T-helper 22 cell (primary cell): ENCODE data around the gene FAM98A.

Experiments used
- DNase-seq: peaks from one replicate; pipeline ENCODE4 v3.0.0-alpha.2; 2020; ENCODE audit warnings: low read depth

Gene FAM98A

DNA sequence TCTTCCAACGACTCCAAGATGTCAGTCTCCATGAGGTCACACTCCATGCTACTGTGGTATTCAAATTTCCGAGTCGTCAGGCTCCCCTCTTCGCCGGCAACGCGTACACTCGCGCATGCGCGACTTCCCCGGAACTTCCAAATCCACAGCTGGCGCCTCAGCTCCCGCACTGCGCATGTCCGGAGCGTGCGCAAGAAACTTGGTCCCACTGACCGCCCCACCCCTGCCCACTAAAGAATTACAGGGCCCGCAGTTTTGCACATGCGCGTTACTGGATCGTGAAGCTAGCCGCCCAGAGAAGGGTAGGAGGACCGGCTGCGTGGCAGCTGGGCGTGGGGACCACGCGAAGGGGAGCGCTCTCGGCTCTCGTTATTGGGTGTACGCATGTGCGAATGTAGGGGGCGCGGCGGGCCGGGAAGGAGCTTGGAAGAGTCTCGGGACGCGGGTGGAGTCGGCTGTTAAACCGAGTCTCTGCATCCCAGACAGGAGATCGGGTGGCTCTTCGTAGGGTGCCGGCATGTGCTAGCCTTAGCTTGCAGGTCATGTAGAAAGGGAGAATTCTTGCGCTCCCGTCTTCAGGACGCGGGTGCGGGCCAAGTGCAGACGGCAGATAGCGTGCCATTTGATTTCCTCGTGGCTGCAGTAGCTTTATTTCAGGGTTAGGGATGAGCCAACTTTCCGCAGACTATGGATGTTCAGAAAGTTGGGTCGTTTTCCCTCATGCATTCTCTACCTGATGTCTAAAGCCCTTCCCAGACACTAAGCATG is at the start of gene FAM98A:
Gene FAM98A, minus strand, starts transcription at position 125 of the 768 bp plus-strand sequence. Its CDS starts 78 bp downstream, at position 47.
- DNase-seq = peak; percentile 98

DNA sequence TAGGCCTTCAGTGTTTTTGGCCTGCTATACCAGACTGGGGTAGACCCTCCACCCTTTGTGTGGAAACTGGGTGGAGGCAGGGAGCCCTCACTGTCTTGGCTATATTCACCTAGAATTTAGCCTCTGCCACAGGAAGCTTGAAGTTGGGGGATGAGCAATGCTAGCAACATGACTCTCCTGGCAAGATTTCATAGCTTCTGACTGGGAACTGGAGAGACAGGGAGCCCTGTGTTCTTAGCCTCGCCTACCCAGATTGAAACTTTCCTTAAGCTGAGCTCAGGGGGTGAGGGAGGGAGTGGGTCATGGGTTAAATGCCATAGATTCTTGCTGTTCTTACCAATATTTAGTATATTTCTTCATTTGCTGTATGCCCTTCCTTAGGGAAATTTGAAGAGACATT is 46.8 kb upstream of the FAM98A start:
- no peak for DNase-seq

DNA sequence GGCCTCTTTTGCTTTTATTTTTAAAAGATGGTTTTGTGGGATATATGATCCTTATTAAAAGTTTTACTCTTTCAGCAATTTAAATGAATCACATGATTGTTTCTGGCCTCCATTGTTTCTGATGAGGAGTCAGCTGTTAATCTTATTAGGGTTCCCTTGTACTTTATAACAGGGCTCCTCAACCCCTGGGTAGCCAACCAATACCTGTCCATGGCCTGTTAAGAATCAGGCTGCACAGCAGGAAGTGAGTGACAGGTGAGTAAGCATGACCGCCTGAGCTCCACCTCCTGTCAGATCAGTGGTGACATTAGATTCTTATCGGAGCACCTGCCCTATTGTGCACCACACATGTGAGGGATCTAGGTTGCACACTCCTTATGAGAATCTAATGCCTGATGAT is 45.1 kb upstream of the FAM98A start:
- DNase-seq = no peak

DNA sequence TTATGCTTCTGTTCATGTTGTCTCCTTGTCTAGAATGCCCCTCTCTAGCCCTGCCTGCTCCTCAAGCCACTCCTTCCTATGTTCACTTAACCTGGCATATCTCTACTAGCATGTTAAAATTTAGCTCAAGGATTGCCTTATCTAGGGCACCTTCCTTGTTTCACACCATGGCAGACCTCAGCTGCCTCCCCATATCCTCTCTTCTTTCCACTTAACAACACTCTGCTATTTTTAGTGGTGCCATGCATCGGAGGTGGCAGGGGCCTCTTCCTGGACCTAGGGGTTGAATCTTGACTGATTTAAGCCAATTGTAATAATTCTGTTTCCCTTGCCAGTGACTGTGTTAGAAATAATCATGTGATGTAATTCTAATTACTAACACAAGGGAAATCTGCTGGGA is 36.9 kb upstream of the FAM98A start:
- no peak for DNase-seq

- no peak for DNase-seq
Measured at GRCh38 chr2:33634261-33634910, 35.3 kb upstream of the FAM98A start.

- no peak for DNase-seq
Measured at GRCh38 chr2:33633315-33633714, 34.2 kb upstream of the FAM98A start.

- DNase-seq = no peak
Measured at GRCh38 chr2:33632831-33633230, 33.7 kb upstream of the FAM98A start.

DNA sequence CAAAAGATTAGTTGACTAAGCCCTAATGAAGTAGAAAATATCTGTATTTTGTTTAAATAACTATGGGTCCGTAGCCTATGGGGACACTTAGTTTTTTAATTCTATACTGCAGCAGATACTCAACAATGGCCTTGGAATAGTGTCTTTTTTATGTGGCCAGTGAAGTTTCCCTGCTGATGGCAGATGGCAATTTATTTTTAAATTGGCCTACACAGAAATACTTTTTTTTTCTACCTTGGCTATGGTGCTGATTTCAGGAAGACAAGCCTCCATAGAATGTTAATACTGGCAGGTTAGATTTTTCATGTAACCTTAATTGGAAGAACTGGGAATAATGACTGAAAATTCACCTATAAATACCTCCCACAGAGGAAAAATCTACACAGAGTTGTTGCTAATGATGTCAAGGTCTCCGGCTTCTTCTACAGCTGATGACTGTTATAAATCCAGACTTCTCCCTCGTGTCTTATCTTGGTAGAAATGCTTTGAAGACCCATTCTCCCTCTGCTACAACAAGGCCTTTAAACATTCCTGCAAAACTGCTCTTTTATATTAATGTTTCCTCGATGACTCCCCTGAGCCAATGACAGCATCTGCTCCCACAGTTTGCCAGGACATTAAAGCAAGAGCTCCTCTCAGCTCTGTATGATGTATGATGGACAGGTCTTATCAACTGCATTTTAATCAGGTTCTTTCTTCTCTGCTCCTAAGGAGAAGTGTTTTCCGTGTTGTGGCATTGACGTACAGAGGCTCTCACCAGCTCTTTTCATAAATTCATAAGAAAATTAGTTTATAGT is 29.1 kb upstream of the FAM98A start:
- no peak for DNase-seq

- DNase-seq = no peak
Measured at GRCh38 chr2:33619028-33619427, 19.9 kb upstream of the FAM98A start.

- DNase-seq = no peak
Measured at GRCh38 chr2:33617989-33618388, 18.9 kb upstream of the FAM98A start.

DNA sequence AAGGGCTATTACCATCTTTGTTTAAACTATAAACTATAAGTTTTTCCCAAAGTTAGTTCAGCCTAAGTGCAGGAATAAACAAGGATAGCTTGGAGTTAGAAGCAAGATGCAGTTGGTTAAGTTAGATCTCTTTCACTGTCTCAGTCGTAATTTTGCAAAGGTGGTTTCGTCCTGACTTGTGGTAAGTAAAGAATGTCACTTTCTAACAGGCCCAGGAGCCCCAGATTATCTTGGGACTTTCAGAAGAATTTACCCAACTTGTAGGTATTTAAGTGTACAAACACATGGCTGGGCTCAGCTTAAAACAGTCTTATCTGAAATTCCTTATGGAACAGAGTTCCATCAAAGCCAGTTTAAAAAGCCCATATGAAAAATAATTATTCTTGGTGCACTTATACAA is 18.3 kb upstream of the FAM98A start:
- no peak for DNase-seq

DNA sequence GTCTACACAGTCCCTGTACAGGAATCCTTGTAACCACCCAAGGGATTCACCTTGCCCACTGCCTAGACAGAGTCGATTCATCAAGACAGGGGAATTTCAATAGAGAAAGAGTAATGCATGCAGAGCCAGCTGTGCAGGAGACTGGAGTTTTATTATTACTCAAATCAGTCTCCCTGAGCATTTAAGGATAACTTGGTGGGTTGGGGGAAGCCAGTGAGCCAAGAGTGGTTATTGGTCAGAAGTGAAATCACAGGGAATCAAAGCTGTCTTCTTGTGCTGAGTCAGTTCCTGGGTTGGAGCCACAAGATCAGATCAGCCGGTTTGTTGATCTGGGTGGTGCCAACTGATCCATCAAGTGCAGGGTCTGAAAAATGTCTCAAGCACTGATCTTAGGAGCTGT is 17.8 kb upstream of the FAM98A start:
- DNase-seq = no peak

- DNase-seq = no peak
Measured at GRCh38 chr2:33614190-33614589, 15.1 kb upstream of the FAM98A start.

DNA sequence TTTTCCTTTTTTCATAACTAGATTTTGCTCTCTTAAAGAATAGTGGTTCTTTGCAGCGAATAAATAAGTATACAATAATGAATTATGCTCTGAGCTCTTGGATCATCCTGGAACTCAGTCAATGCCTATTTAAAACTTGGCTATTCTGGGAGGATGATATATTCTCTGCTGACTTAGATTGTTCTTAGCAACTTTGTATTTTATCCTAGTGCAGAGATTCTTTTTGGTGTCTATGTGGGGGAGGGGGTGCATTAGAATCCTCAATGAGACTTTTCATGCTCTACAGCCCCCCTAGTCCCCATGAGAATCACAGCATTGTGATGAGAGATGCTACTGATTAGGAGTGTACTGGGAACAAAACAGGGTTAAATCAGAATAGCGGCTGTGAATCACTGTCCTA is 8.8 kb upstream of the FAM98A start:
- no peak for DNase-seq

GRCh38 chr2:33607251-33607721 is 8.2 kb upstream of the FAM98A start:
- no peak for DNase-seq

DNA sequence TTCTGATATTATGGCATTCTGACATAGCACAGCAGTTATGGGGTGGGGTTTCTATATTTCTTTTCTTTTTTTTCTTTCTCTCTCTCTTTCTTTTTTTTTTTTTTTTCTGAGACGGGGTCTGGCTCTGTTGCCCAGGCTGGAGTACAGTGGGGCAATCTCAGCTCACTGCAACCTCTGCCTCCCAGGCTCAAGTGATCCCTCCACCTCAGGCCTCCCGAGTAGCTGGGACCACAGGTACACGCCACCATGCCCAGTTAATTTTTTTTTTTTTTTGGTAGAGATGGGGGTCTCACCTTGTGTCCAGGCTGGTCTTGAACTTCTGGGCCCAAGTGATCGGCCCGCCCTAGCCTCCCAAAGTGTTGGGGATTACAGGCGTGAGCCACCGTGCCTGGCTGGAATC is 7.5 kb upstream of the FAM98A start:
- DNase-seq = no peak

DNA sequence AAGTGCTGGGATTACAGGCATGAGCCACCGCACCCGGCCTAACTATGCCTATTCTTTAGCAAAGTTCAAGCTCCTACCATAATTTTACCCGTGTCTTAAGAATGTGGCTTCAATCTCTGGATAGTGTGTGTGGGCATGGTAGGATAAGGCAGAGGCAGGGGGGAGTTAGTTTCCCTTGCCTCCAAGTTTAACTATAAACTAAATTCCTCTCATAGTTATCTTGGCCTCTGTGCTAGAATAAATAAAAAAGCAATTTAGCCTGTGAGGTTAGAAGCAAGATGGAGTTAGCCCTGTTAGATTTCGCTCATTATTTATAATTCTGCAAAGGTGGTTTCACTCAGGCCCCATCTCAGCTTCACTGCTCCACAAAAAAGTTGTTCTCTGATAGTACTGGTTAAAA is 7.0 kb upstream of the FAM98A start:
- DNase-seq = no peak

DNA sequence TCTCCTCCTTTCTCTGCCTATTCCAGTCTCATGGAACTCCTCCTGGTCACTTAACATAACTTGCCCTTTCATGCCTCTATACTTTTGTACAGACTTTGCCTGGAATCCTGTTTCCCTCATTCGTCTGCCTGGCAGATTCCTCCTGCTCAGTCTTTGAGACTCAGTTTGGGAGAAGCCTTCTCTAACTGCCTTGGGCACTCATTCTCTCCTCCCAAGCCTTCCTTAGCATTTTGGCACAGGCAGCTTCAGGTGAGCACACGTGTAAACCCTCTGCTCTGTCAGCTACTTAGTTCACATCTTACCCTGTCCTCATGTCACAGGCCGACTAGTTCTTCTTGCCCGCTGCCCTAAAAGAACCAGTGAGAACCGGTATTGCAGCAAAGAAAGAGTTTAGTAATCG is 6.0 kb upstream of the FAM98A start:
- no peak for DNase-seq

DNA sequence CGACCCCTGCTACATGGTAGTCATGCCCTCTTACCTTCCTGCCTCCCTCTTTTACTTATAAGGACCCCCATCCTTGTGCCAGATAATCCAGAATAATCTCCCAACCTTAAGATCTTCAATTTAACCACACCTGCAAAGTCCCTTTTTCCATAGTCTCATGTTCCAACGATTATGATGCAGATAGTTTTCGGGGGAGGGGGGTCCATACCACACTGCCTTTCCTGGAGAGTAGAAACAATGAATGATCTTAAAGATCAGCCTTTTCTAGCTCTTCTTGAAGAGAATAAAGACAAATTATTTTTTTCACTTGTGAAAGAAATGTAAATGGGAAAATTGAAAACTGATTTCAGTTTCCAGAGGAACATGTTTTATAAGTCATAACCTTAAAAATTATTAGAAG is 4.3 kb upstream of the FAM98A start:
- DNase-seq = no peak

- no peak for DNase-seq
Measured at GRCh38 chr2:33602201-33602830, 3.2 kb upstream of the FAM98A start.

- no peak for DNase-seq
Measured at GRCh38 chr2:33599943-33600192, 769 bp upstream of the FAM98A start.

DNA sequence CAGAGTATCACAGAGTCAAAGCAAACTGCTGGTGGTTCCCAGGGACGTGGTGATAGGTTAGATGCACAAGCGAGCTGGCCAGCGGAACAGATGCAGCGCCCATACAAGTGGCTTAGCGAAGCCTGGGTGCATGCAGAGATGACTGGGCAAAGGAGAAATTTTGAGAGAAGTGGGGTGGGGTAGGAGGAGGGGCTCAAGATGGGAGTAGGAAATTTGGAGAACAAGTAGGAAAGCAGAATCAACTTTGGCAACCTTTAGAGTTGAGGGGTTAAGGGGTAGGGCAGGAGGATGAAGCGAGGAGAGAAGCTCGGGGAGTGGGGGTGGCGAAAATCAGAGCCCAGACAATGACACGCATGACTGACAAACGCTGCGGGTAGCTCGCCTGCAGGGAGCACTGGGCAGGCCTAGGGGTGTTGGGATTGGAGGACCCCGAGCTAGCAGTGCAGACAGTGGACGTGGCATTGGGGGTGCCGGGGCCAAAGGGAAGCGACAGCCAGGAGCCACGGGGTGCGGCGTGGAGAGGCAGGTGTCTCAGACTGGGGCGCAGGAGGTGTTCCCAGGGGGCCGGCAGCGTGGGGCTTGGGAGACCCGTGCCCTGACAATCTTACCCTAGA is 431 bp downstream of the FAM98A start:
- no peak for DNase-seq
